HL-60/S4 treated with phorbol 12-myristate 13-acetate at 8.2 ng/mL for 4 days and 3 days (cell line): ENCODE results near the gene MBNL1.
"Not testable (repeated sequence)": the region's sequence is repeated elsewhere in the genome, so short reads cannot be mapped to it uniquely, and the experiment has no call there.

Experiments
- in situ Hi-C: fragments of 300-500 bp; cut with MboI; formaldehyde crosslinking; loops from 2 replicates; pipeline ENCODE4 v1.15.0; 2022; ENCODE audit warnings: low sequenced_read_pairs

Gene MBNL1

DNA sequence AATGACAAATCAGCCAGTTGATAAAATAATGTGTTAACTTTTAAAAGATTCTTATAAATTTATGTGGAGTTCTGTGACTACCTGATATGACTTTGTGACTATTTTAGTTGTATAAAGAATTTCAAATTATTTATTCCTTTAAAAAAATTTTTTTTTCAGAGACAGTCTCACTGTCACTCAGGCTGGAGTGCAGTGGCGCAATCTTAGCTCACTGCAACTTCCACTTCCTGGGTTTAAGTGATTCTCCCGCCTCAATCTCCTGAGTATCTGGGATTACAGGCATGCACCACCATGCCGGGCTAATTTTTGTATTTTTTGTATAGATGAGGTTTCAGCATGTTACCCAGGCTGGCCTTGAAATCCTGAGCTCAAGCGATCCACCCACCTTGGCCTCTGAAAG is 48.5 kb downstream of the MBNL1 start:
- in situ Hi-C loops, result no loop called here

GRCh38 chr3:152317956-152318355 is 49.2 kb downstream of the MBNL1 start:
- in situ Hi-C loops, result no loop called here

DNA sequence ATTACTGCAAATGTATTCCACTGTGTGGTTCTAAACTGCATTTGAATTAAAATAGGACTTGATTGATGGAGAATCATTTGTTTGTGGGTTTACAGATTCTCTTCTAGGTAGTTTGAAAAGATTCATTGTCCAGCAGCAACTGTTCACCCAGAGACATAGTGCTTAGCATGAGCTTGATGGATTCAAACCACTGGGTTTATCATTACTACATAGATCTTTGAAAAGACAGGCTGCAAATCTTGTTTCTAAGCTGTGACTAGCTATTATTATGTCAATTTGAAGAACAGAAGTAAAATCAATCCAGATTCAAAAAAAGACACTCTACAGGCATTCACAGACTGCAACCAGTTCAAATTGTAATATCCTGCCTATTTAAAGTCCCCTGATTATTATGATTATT is 49.8 kb downstream of the MBNL1 start:
- in situ Hi-C loops, result no loop called here

GRCh38 chr3:152319256-152319655 is 50.5 kb downstream of the MBNL1 start:
- in situ Hi-C loops, result no loop called here

- in situ Hi-C loops, result no loop called here
Observed at GRCh38 chr3:152319831-152320617, 51.3 kb downstream of the MBNL1 start.

DNA sequence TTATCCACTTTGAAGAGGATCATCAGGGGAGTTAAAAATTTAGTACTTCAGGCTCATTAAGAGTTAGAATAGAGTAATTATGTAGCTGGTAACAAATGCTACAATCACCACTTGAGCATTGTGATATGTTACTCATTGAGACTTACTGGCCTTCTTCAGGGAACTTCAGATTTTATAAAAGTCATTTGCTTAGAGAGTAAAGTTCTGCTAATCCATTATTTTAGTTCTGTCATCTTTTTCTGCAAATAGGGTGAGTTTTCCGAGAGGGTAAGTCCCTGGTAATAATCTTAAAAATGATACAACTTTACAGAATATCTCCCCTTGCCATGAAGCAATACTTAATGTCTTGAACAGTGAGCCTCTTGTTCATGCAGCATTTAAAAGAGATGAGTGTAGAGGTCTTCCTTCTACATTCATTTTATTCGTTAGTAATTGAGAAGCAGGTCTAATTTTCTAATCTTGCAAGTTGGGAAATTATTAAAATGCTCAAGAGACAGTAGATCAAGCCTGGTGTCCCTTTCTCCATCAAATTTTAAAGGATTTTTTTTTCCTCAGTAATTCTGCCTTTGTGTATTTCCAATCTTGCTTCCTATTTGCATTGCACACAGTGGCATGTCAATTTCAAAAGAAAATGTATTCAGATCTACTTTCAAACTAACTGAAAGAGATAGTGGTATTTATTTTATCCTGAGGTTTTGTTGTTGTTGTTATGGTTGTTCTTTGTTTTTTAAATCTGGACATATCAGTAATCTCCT is 52.6 kb downstream of the MBNL1 start:
- in situ Hi-C loops, result no loop called here

DNA sequence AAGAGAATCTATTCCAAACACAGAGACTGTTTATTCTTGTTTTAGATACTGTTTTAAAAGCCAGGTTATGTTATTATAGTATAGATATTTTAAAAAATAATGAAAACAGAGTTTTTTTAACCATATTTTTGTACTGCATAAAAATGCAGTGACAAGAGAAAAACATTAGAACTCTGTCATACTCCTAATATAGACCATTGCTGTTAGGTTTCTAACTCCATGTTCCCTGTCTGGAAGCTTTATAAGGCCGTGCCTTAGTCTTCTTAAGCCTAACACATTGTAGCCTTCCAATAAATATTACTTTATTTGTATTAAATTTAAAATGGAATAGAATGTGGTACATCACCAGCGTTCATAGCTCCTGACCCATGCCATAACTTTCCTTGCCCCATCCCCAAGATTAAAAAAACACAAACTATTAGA is 53.2 kb downstream of the MBNL1 start:
- in situ Hi-C loops, result no loop called here

- in situ Hi-C loops, result no loop called here
Observed at GRCh38 chr3:152322756-152323155, 54.0 kb downstream of the MBNL1 start.

DNA sequence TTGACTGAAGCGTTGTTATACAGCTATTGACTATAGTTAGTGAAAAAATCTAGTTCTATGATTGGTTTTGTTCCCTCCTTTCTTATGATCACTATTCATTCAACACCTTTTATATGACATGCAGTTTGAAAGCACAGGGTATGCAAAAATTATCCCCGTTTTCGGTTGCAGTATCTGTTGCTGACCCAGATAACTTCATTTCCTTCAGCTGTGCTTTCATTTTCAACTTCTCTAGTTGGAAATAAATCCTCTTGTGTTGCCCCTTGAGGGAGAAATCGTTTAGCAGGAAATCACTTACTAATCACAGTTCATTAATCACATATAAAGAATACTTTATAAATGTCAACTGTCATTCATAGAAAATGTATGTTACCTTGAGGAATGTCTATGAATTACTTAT is 55.1 kb downstream of the MBNL1 start:
- in situ Hi-C loops, result no loop called here

DNA sequence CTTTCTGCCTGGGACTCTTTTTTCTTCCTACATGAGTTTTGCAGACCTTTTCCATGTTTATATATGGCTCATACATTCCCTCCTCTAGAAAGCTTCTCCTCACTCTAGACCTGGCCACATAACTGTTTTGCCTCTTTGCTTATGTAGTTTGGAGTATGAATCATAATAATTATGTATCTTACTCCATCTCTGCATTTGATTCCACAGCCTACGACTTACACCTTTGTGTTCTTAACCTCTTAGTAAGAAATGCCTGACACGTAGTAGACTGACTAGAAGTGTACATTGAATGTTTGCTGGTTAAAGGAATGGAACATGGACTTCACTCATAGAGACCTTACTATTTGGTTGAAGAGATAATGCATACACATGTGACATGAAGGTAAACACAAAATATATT is 56.4 kb downstream of the MBNL1 start:
- in situ Hi-C loops, result no loop called here

DNA sequence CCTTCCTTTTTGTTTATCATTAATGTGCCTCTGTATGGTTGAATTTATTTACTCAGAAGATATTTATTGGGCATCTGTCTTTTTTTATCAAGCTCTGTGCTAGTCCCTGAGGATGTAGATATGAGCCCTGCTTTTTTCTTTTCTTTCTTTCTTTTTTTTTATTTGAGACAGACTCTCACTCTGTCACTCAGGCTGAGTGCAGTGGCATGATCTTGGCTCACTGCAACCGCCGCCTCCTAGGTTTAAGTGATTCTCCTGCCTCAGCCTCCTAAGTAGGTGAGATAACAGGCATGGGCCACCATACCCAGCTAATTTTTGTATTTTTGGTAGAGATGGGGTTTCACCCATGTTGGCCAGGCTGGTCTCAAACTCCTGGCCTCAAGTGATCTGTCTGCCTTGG is 58.5 kb downstream of the MBNL1 start:
- in situ Hi-C loops, result no loop called here

DNA sequence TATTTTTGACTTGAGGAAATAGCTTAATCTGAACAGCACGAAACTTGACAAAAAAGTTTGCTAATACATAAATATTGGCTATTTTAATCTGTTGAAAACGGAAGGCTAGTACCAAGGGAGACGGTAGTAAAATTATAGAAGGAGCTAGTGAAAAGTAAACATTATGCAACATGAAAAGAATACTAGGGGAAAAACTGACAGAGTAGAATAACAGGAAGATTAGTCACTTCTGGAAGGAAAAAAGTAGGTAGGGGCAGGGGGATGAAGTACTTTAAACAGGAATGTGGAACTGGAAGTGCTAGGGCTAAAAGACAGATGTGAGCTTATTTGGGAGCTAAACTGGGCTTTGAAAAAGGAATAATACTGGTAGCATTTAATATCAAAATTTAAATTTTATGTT is 60.1 kb downstream of the MBNL1 start:
- in situ Hi-C loops, result no loop called here

DNA sequence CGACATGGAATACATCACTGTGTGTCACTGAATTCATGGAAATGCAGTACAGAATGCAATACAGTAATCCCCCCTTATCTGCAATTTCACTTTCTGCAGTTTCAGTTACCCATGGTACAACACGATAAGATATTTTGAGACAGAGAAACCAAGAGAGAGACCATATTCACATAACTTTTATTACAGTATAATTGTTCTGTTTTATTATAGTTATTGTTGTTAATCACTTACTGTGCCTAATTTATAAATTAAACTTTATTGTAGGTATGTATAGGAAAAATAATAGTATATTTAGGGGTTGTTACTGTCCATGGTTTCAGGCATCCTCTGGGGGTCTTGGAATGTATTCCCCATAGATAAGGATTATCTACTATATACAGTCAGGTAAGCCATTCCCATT is 61.8 kb downstream of the MBNL1 start:
- in situ Hi-C loops, result no loop called here

DNA sequence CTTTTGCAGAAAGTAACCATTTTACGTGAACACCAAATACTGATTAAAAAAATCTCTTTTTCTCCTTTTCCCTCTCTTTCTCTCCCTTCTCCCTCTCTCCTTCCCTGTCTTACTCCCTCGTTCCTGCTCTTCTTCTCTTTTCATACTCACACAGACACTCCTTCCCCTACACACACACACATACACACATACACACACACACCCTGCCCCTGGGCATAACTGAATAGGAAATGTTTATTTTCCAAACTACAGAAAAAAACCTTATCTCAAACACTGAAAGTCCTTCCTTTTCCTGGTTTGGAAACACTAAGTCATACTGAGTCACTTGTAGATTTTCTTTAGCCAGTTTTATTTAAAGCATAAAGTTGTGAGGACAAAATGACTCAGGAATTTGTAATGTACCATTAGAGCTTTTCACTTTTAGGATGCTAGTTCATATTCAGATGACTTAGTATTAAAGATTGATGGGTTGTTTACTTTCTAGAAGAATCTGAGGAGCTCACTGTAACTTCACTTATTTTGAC is 62.4 kb downstream of the MBNL1 start:
- in situ Hi-C loops, result no loop called here

DNA sequence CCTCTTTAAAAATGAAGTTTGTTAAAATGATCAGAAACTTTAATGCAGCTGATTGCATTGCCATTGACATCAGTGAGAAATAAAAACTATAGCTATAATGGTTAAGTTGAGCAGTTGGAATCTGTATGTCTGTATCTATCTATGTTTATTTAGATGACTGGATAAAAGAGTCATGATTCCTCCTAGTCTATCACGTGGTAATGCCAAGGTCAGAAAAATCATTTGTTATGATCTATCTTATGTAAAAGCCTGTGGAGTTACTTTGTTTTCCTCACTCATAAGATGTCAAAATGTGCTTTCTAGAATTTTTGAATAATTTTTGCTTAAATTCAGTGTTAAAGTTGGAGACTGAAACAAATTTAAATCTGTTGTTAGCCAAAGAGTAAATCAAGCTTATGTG is 63.3 kb downstream of the MBNL1 start:
- in situ Hi-C loops, result no loop called here

DNA sequence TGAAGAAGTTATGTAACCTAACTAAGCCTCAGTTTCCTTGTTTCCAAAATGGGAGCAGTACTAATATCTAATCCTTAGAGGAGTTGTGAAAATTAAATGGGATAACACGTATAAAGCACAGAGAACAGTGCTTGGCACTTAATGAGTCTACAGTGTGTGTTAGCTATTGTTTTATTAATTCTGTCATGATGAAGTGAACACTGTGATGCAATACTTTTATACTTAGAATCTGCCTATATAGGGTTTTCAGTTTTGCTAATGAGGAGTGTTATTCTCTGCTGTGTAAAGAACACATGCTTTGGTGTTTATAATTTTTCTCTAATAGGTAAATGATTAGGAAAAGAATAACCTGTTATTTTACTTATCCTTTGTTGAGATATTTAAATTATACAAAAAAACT is 65.2 kb downstream of the MBNL1 start:
- in situ Hi-C loops, result no loop called here

DNA sequence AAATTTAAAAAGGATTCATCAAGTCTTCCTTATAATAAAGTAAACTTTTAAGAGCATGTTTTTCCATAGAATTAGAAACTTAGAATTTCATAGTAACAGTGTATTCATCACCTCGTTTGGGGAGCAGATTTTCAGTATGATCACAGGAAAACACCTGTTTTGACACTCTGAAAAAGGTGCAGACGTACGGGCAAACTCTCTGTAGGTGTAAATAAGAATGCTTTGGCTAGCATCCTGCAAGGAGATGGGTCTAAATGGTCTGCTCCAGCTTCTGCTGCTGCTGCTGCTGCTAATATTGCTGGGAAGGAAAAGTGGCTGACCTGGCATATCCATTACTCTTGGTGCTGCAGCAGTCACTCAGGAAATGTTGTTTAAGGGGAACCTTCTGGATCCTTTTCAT is 66.0 kb downstream of the MBNL1 start:
- in situ Hi-C loops, result no loop called here

GRCh38 chr3:152335273-152335672 is 66.5 kb downstream of the MBNL1 start:
- in situ Hi-C loops, result no loop called here

GRCh38 chr3:152337337-152337736 is 68.6 kb downstream of the MBNL1 start:
- in situ Hi-C loops, result not testable (repeated sequence)

- in situ Hi-C loops, result no loop called here
Observed at GRCh38 chr3:152338159-152338720, 69.5 kb downstream of the MBNL1 start.

DNA sequence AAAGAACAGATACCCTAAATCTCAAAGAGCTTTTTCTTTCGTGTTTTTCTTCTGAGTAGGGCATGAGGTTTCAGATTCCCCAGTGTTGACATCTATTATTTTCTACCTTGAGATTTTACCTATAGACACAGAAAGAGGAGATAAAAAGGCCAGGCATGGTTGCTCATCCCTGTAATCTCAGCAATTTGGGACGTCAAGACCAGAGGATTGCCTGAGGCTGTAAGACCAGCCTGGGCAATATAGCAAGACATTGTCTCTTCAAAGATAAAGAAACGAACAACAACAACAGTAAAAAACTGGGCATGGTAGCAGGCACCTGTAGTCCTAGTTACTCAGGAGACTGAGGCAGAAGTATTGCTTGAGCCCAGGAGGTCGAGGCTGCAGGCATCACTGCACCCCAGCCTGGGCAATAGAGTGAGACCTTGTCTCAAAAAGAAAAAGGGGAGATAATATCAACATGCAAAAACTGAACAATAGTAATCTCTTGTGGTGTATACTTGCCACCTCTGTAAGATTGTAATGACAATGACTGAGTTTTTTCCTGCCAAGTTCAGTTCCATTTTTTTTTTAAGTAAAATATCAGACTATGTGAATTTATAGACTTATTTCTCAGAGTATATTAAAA is 71.3 kb downstream of the MBNL1 start:
- in situ Hi-C loops, result no loop called here
